GM18526 (cell line): ENCODE measurements around the gene SCNN1G.

Experiments used
- POLR2A ChIP-seq: IDR thresholded peaks from 3 replicates; pipeline ENCODE4 v1.6.1; 2011; ENCODE audit not compliant: insufficient read length; ENCODE audit errors: extremely low read depth

Gene SCNN1G

GRCh38 chr16:23217646-23218045 lies 35.1 kb downstream of the SCNN1G start:
- no peak for TF ChIP-seq POLR2A

DNA sequence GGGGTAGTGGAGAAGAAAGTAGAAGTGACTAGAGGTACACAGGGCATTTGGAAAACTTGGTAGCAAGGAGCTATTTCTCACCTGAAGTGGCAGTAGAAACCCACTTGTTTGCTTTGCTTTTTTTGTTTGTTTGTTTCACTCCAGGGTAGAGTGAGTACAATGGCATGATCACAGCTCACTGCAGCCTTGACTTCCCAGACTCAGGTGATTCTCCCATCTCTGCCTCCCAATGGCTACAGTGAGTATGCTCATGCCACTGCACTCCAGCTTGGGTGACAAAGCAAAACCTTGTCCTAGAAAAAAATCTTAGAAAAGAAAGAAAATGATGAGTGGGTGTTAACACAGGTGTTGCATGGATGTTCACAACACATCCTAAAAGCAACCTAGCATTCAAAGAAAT lies 40.4 kb downstream of the SCNN1G start:
- TF ChIP-seq POLR2A: no peak

GRCh38 chr16:23223368-23223767 lies 40.8 kb downstream of the SCNN1G start:
- TF ChIP-seq POLR2A: no peak

DNA sequence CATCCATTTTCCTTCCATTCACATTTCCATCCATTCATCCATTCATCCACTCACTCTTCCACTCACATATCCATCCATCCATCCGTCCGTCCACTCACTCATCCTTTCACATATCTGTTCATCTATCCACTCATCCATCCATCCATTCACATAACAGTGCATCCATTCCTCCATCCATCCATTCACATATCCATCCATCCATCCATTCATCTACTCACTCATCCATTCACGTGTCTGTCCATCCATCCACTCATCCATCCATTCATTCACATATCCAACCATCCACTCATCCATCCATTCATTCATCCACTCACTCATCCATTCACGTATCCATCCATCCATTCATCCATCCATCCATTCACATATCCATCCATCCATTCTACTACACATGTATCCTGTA lies 42.6 kb downstream of the SCNN1G start:
- TF ChIP-seq POLR2A: no peak

DNA sequence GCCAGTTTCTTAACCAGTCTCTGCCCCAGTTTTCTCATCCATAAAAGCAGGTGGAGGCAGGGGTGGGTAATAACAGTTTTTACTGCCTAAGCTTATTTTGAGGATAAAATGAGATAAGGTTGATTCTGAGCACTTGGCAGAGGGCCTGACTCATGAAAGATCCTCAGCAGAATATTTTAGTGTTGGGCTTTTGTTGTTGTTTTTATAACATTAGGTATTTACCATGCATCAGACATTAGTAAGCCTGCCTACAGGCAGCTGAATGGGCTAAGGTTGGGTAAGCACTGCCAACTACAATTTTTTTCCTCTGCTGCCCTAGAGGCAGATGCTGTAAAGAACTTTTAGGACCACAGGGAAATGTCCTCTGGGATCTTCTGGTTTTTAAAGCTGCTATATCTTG lies 43.1 kb downstream of the SCNN1G start:
- TF ChIP-seq POLR2A: no peak

DNA sequence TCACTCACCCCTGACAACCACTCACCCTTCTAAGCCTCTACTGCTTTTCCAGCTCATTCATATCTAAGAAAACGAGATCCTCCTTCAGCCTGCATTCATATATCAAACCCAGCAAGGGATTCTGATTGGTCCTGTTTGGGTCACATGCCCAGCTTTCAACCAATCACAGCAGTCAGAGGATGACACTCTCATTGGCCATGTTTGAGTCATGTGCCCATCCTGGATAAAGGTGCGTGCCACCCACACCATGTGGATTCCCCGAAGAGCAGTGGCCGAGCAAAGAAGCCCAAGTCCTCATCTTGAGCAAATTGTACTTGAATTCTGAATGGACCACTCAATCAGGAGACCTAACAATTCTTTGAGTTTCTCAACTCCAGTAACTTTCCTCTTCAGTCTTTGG lies 45.0 kb downstream of the SCNN1G start:
- no peak for TF ChIP-seq POLR2A

GRCh38 chr16:23229714-23230113 lies 47.2 kb downstream of the SCNN1G start:
- no peak for TF ChIP-seq POLR2A

- no peak for TF ChIP-seq POLR2A
Measured at GRCh38 chr16:23232806-23233205, 50.3 kb downstream of the SCNN1G start.

GRCh38 chr16:23235176-23235575 lies 52.6 kb downstream of the SCNN1G start:
- TF ChIP-seq POLR2A: no peak

GRCh38 chr16:23236983-23237382 lies 54.4 kb downstream of the SCNN1G start:
- no peak for TF ChIP-seq POLR2A

- TF ChIP-seq POLR2A: no peak
Measured at GRCh38 chr16:23240994-23241393, 58.4 kb downstream of the SCNN1G start.

DNA sequence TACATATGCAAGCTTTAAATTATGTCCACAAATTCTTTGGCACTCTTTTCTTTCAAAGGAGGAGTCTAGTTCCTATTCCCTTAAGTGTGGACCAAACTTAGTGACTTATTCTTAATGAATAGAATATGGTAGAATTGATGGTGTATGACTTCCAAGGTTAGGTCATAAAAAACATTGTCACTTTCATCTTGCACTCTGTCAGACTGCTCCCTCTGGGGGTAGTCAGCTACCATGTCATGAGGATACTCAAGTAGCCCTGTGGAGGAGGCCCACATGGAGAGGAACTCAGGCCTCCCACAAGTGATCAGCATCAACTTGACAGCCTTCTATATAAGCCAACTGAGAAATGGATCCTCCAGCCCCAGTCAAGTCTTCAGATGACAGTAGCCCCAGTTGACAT lies 61.6 kb downstream of the SCNN1G start:
- no peak for TF ChIP-seq POLR2A

DNA sequence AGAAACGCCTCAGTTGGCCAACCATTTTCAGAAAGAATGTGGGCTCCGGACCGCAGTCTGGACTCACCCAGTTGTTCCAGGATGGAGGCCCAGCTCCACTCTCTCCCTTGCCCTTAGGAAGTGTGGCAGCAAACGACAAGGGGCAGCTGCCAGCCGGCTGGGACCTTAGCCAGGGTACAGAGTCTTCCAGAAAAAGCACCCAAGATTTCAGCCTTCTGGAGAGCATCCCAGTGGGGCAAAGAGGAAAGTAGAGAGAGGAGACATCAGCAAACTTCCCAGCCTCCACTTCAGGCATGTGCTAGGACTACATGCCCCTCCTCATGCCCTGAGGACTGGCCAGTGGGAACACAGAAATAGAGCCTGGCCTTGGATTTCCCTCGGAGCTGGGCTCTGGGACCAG lies 62.7 kb downstream of the SCNN1G start:
- TF ChIP-seq POLR2A: no peak

GRCh38 chr16:23248261-23249194 lies 66.0 kb downstream of the SCNN1G start:
- no peak for TF ChIP-seq POLR2A

DNA sequence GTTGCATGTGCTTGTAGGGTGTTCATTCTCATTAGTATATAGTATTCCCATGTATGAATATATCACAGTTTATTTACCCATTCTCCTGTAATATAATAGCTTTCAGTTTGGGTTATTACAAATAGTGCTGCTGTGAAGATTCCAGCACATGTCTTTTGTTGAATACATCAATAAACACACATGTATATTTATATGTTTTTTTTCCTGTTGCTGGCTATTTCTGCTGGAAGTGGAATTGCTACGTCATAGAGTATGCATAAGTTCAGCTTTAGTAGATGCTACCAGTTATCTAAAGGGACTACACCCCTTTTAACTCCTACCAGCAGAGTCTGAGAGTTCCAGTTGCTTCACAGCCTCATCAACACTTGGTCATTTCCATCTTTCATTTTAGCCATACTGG lies 67.3 kb downstream of the SCNN1G start:
- no peak for TF ChIP-seq POLR2A

GRCh38 chr16:23252310-23252709 lies 69.8 kb downstream of the SCNN1G start:
- TF ChIP-seq POLR2A: no peak

DNA sequence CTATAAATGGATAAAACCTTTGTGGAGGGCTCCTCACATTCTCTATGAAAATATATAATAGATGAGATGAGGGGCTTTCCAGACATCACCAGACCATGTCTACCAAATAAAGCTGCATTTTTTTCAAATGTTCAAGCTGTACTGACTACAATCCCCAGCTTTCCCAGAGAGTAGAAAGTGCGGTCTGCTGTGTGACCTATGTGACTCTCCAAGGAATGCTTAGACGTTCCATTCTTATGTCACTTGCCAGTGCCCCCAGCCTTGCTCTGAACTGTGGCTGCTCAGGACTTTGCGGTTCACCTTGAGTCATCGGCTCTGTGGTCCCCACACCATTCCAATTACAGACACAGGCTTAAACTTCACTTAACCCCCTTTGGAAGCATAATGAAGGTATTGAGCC lies 71.8 kb downstream of the SCNN1G start:
- no peak for TF ChIP-seq POLR2A
